ENCODE measurements around the gene EVC2.

- TF ChIP-seq CTCF (IDR thresholded peaks at IDR 0.05) (no peak), POLR2A (IDR thresholded peaks at IDR 0.05) (no peak)
These were observed 167.2 kb downstream of the EVC2 start for GRCh38 chr4:5541169-5541568.
